ENCODE measurements around the gene SLC50A1.
"Not testable (repeated sequence)": the region's sequence is repeated elsewhere in the genome, so short reads cannot be mapped to it uniquely, and the experiment has no call there.

SLC50A1 gene

GRCh38 chr1:155113450-155113980 is 22.1 kb upstream of the SLC50A1 start:
- H3K27ac ChIP-seq, result no peak overlapping the region

GRCh38 chr1:155116113-155116764 is 19.4 kb upstream of the SLC50A1 start:
- H3K4me3 ChIP-seq, result no peak overlapping the region
- H3K27ac ChIP-seq, result peak overlapping the region in 1 of 21 experiments; percentile 64

More at GRCh38 chr1:155113450-155113980, 22.1 kb upstream of the SLC50A1 start:
- H3K4me3 ChIP-seq, result no peak overlapping the region

GRCh38 chr1:155117610-155118009 is 18.0 kb upstream of the SLC50A1 start:
- no peak overlapping the region for H3K27ac ChIP-seq

GRCh38 chr1:155118090-155118489 is 17.6 kb upstream of the SLC50A1 start:
- H3K4me3 ChIP-seq, H3K27ac ChIP-seq: not testable (repeated sequence)

More at GRCh38 chr1:155117610-155118009, 18.0 kb upstream of the SLC50A1 start:
- no peak overlapping the region for H3K4me3 ChIP-seq

- Histone ChIP-seq H3K27ac (peak overlapping the region in 3 of 21 experiments; percentile 19 to 59 (median 32)), H3K4me3 (no peak overlapping the region)
These were observed 15.4 kb upstream of the SLC50A1 start for GRCh38 chr1:155120253-155120652.

- Histone ChIP-seq H3K27ac (no peak overlapping the region), H3K4me3 (no peak overlapping the region)
These were observed 14.4 kb upstream of the SLC50A1 start for GRCh38 chr1:155121249-155121648.

- Histone ChIP-seq H3K27ac (no peak overlapping the region), H3K4me3 (no peak overlapping the region)
These were observed 13.3 kb upstream of the SLC50A1 start for GRCh38 chr1:155122308-155122707.

GRCh38 chr1:155123801-155124200 is 11.9 kb upstream of the SLC50A1 start:
- peak overlapping the region in 2 of 21 experiments; percentile 91 to 96 for H3K27ac ChIP-seq
- no peak overlapping the region for H3K4me3 ChIP-seq

GRCh38 chr1:155124503-155125463 is 10.9 kb upstream of the SLC50A1 start:
- Histone ChIP-seq H3K27ac (peak overlapping the region in 10 of 21 experiments; percentile 1 to 98 (median 92)), H3K4me3 (no peak overlapping the region)

- H3K4me3 ChIP-seq, result peak overlapping the region in 1 of 7 experiments; percentile 66
- H3K27ac ChIP-seq, result peak overlapping the region in 15 of 21 experiments; percentile 58 to 98 (median 94)
These were observed 10.1 kb upstream of the SLC50A1 start for GRCh38 chr1:155125511-155125945.

GRCh38 chr1:155125946-155126555 is 9.6 kb upstream of the SLC50A1 start:
- H3K4me3 ChIP-seq, result peak overlapping the region; percentile 52 to 67 (median 61)
- peak overlapping the region in 20 of 21 experiments; percentile 58 to 98 (median 92) for H3K27ac ChIP-seq

- peak overlapping the region in 20 of 21 experiments; percentile 58 to 98 (median 92) for H3K27ac ChIP-seq
These were observed 9.0 kb upstream of the SLC50A1 start for GRCh38 chr1:155126556-155127104.

GRCh38 chr1:155127105-155127966 is 8.3 kb upstream of the SLC50A1 start, which contains the start of gene EFNA1:
Gene EFNA1 (plus strand): TSS chr1:155127876. CDS start chr1:155127978, 102 bp downstream.
- H3K27ac ChIP-seq, result peak within 1 kb of the TSS; percentile 51 to 98 (median 91)
- peak within 1 kb of the TSS; percentile 52 to 67 (median 61) for H3K4me3 ChIP-seq

More at GRCh38 chr1:155126556-155127104, 9.0 kb upstream of the SLC50A1 start:
- H3K4me3 ChIP-seq, result peak overlapping the region; percentile 52 to 67 (median 61)

GRCh38 chr1:155127967-155128754 is 7.5 kb upstream of the SLC50A1 start:
- Histone ChIP-seq H3K27ac (peak overlapping the region; percentile 51 to 98 (median 91)), H3K4me3 (peak overlapping the region; percentile 52 to 67 (median 61))

- H3K27ac ChIP-seq, result peak overlapping the region; percentile 23 to 98 (median 91)
- H3K4me3 ChIP-seq, result peak overlapping the region; percentile 52 to 67 (median 61)
These were observed 6.7 kb upstream of the SLC50A1 start for GRCh38 chr1:155128755-155129473.

GRCh38 chr1:155130272-155131006 is 5.2 kb upstream of the SLC50A1 start:
- peak overlapping the region; percentile 52 to 67 (median 61) for H3K4me3 ChIP-seq

More at GRCh38 chr1:155130272-155131006, 5.2 kb upstream of the SLC50A1 start:
- peak overlapping the region in 20 of 21 experiments; percentile 67 to 98 (median 92) for H3K27ac ChIP-seq
